ENCODE measurements around the gene ARMC5.
A peak's percentile ranks its signal among the peaks of the same experiment; 100 is the strongest.

The ARMC5 gene

GRCh38 chr16:31504159-31504558 lies 44.9 kb downstream of the ARMC5 start:
- DNase-seq = no peak

GRCh38 chr16:31505483-31505882 lies 46.2 kb downstream of the ARMC5 start:
- DNase-seq = no peak

- DNase-seq = no peak
These were observed 48.3 kb downstream of the ARMC5 start for GRCh38 chr16:31507617-31507928.

- DNase-seq = peak; percentile 46
These were observed 48.8 kb downstream of the ARMC5 start, which contains the start of gene RUSF1 for GRCh38 chr16:31507929-31508705. RUSF1 (minus strand) TSS chr16:31508391; CDS start chr16:31508373, 18 bp downstream.

- no peak for DNase-seq
These were observed 49.5 kb downstream of the ARMC5 start for GRCh38 chr16:31508706-31509195.

- no peak for DNase-seq
These were observed 53.8 kb downstream of the ARMC5 start for GRCh38 chr16:31513126-31513525.

- DNase-seq = no peak
These were observed 54.6 kb downstream of the ARMC5 start for GRCh38 chr16:31513884-31514283.

All from NCI-H1694 treated with DMSO at 0.1 percent for 48 hours (cell line).